Neural cell (in vitro differentiated cells): ENCODE results near the gene ITGB6. TPM values are rescaled to one million over a fixed set of nuclear protein-coding genes. Genes with fewer than 3 reads are reported as not detected.

Experiments used
- H2AFZ ChIP-seq: fragments of 200-600, 300-800 bp; sonication (generic), shearing (Covaris generic); 2 replicates; pipeline ENCODE4 v1.6.0; 2014; ENCODE audit warnings: low read depth, mild to moderate bottlenecking, antibody characterized with exemption, low read length, moderate library complexity
- H3F3A ChIP-seq: fragments of 200-600 bp; shearing (Covaris generic); 2 replicates; pipeline ENCODE4 v1.6.1; 2016; ENCODE audit warnings: mild to moderate bottlenecking, moderate library complexity, mixed read lengths, antibody characterized with exemption, low read length; ENCODE audit not compliant: insufficient read depth, poor library complexity, severe bottlenecking
- H3K27ac ChIP-seq: fragments of 200-600, 300-800 bp; sonication (generic), shearing (Covaris generic); 2 replicates; pipeline ENCODE4 v1.5.1; 2014; ENCODE audit warnings: mild to moderate bottlenecking, low read length, moderate library complexity
- H3K27me3 ChIP-seq: fragments of 300-800, 200-600 bp; sonication (generic), shearing (Covaris generic); 2 replicates; pipeline ENCODE4 v1.6.0; 2014; ENCODE audit warnings: mild to moderate bottlenecking, low read depth, low read length, moderate library complexity; ENCODE audit not compliant: insufficient read depth
- H3K36me3 ChIP-seq: fragments of 300-800, 200-600 bp; sonication (generic), shearing (Covaris generic); 2 replicates; pipeline ENCODE4 v1.5.1; 2014; ENCODE audit warnings: mild to moderate bottlenecking, antibody characterized with exemption, low read length, moderate library complexity; ENCODE audit not compliant: insufficient read depth
- H3K4me2 ChIP-seq: fragments of 300-800, 200-600 bp; sonication (generic), shearing (Covaris generic); 2 replicates; pipeline ENCODE4 v1.6.0; 2014; ENCODE audit warnings: mild to moderate bottlenecking, low read length
- H3K4me3 ChIP-seq: fragments of 300-800, 200-600 bp; sonication (generic), shearing (Covaris generic); 2 replicates; pipeline ENCODE4 v1.5.1; 2014; ENCODE audit warnings: mild to moderate bottlenecking, low read length, moderate library complexity
- H3K79me2 ChIP-seq: fragments of 200-600 bp; shearing (Covaris generic); replicated peaks from 2 replicates; pipeline ENCODE4 v1.6.0; 2014; ENCODE audit warnings: mild to moderate bottlenecking, low read length, moderate library complexity; ENCODE audit not compliant: insufficient read depth
- H3K9ac ChIP-seq: fragments of 300-800, 200-600 bp; sonication (generic), shearing (Covaris generic); 2 replicates; pipeline ENCODE4 v1.6.1; 2016; ENCODE audit warnings: mild to moderate bottlenecking, low read length, mixed read lengths
- H3K9me2 ChIP-seq: fragments of 200-600 bp; shearing (Covaris generic); 2 replicates; pipeline ENCODE4 v1.6.1; 2016; ENCODE audit warnings: mild to moderate bottlenecking, low read length, mixed read lengths; ENCODE audit not compliant: insufficient read depth
- H3K9me3 ChIP-seq: fragments of 200-600, 300-800 bp; sonication (generic), shearing (Covaris generic); 2 replicates; pipeline ENCODE4 v1.6.1; 2016; ENCODE audit warnings: mild to moderate bottlenecking, mixed run types, low read length, moderate library complexity, mixed read lengths
- H4K20me1 ChIP-seq: fragments of 200-600 bp; shearing (Covaris generic); 2 replicates; pipeline ENCODE4 v1.6.1; 2016; ENCODE audit warnings: mild to moderate bottlenecking, mixed run types; ENCODE audit not compliant: insufficient read depth
- EP300 ChIP-seq: fragments of 450-650 bp; conservative IDR thresholded peaks from 2 replicates; pipeline ENCODE4 v1.6.1; 2014; ENCODE audit warnings: antibody characterized with exemption, mild to moderate bottlenecking, moderate library complexity; ENCODE audit not compliant: poor library complexity, severe bottlenecking
- EZH2 ChIP-seq: fragments of 200-600, 300-800 bp; shearing (Covaris generic), sonication (generic); IDR thresholded peaks from 2 replicates; pipeline ENCODE4 v1.6.1; 2014; ENCODE audit warnings: antibody characterized with exemption, low read length, borderline replicate concordance, mild to moderate bottlenecking; ENCODE audit not compliant: insufficient read depth, poor library complexity, severe bottlenecking
- MXI1 ChIP-seq: fragments of 450-650 bp; conservative IDR thresholded peaks from 2 replicates; pipeline ENCODE4 v1.6.1; 2014; ENCODE audit warnings: antibody characterized with exemption, mild to moderate bottlenecking; ENCODE audit not compliant: poor library complexity, severe bottlenecking
- POLR2AphosphoS5 ChIP-seq: IDR thresholded peaks from 2 replicates; pipeline ENCODE4 v1.6.1; 2012
- RAD21 ChIP-seq: fragments of 450-650 bp; conservative IDR thresholded peaks from 2 replicates; pipeline ENCODE4 v1.6.1; 2014; ENCODE audit warnings: antibody characterized with exemption, mild to moderate bottlenecking, moderate library complexity
- REST ChIP-seq: IDR thresholded peaks from 2 replicates; pipeline ENCODE4 v1.6.1; 2012; ENCODE audit warnings: borderline replicate concordance
- SMC3 ChIP-seq: fragments of 450-650 bp; conservative IDR thresholded peaks from 2 replicates; pipeline ENCODE4 v1.6.1; 2014; ENCODE audit warnings: antibody characterized with exemption, mild to moderate bottlenecking, moderate library complexity; ENCODE audit not compliant: poor library complexity
- TAF1 ChIP-seq: IDR thresholded peaks from 2 replicates; pipeline ENCODE4 v1.6.1; 2012; ENCODE audit warnings: low read depth
- polyA plus RNA-seq: library from polyadenylated mRNA; depleted of rRNA; stranded (reverse); fragments of >200 nt; gene quantifications from 2 replicates; pipeline ENCODE4 v1.2.3, GENCODE V29; 2014
- TF ChIP-seq, protein P1 (sequence below): fragments of 450-650 bp; IDR thresholded peaks from 2 replicates; pipeline ENCODE4 v1.5.1; 2014; ENCODE audit warnings: antibody characterized with exemption, mild to moderate bottlenecking, moderate library complexity; ENCODE audit not compliant: poor library complexity, severe bottlenecking

ITGB6 gene
- polyA plus RNA-seq, 1 donor from 2014 or later, result 8.3 TPM

- H2AFZ ChIP-seq, result no peak overlapping the region
- H3K79me2 ChIP-seq, result no peaks in the 10 kb centered on the region
- H3F3A ChIP-seq, result no peaks in the 10 kb centered on the region
- no peak for TF ChIP-seq MXI1
- TF ChIP-seq REST, result no peak
- TF ChIP-seq POLR2AphosphoS5, result no peak
- no peak for TF ChIP-seq TAF1
- no peak for TF ChIP-seq RAD21
- TF ChIP-seq EP300, result no peak
- no peak for TF ChIP-seq EZH2
- TF ChIP-seq SMC3, result no peak
- TF ChIP-seq, protein P1, sequence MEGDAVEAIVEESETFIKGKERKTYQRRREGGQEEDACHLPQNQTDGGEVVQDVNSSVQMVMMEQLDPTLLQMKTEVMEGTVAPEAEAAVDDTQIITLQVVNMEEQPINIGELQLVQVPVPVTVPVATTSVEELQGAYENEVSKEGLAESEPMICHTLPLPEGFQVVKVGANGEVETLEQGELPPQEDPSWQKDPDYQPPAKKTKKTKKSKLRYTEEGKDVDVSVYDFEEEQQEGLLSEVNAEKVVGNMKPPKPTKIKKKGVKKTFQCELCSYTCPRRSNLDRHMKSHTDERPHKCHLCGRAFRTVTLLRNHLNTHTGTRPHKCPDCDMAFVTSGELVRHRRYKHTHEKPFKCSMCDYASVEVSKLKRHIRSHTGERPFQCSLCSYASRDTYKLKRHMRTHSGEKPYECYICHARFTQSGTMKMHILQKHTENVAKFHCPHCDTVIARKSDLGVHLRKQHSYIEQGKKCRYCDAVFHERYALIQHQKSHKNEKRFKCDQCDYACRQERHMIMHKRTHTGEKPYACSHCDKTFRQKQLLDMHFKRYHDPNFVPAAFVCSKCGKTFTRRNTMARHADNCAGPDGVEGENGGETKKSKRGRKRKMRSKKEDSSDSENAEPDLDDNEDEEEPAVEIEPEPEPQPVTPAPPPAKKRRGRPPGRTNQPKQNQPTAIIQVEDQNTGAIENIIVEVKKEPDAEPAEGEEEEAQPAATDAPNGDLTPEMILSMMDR, result no peak
- no peak overlapping the region for H3K4me2 ChIP-seq
- no peak overlapping the region for H3K4me3 ChIP-seq
- H3K36me3 ChIP-seq, result no peaks in the 10 kb centered on the region
- no peaks in the 10 kb centered on the region for H3K27me3 ChIP-seq
- no peaks in the 10 kb centered on the region for H3K9me2 ChIP-seq
- H3K9me3 ChIP-seq, result no peaks in the 10 kb centered on the region
- H3K27ac ChIP-seq, result no peak overlapping the region
- H3K9ac ChIP-seq, result no peak overlapping the region
- no peaks in the 10 kb centered on the region for H4K20me1 ChIP-seq
Measured at GRCh38 chr2:160228141-160228917, 28.3 kb upstream of the ITGB6 start.

- Histone ChIP-seq H3K36me3 (no peaks in the 10 kb centered on the region), H3K9me2 (no peaks in the 10 kb centered on the region), H3K4me2 (no peak overlapping the region), H3K4me3 (no peak overlapping the region), H3F3A (no peaks in the 10 kb centered on the region), H3K27ac (no peak overlapping the region), H3K9ac (no peak overlapping the region), H4K20me1 (no peaks in the 10 kb centered on the region), H2AFZ (no peak overlapping the region), H3K79me2 (no peaks in the 10 kb centered on the region), H3K27me3 (no peaks in the 10 kb centered on the region), H3K9me3 (no peaks in the 10 kb centered on the region)
- TF ChIP-seq RAD21 (no peak), EZH2 (no peak), MXI1 (no peak), POLR2AphosphoS5 (no peak), SMC3 (no peak), TAF1 (no peak), EP300 (no peak), REST (no peak)
- TF ChIP-seq, protein P1, result no peak
Measured at GRCh38 chr2:160227293-160227915, 27.3 kb upstream of the ITGB6 start.
